Measurements from ENCODE around the gene RGL4.
"Not testable (repeated sequence)": the region's sequence is repeated elsewhere in the genome, so short reads cannot be mapped to it uniquely, and the experiment has no call there.

The RGL4 gene

GRCh38 chr22:23690713-23691112, at the start of gene RGL4:
Gene RGL4 (plus strand): TSS chr22:23691013. CDS start chr22:23692031, 1,018 bp downstream.
- no peak for DNase-seq

DNA sequence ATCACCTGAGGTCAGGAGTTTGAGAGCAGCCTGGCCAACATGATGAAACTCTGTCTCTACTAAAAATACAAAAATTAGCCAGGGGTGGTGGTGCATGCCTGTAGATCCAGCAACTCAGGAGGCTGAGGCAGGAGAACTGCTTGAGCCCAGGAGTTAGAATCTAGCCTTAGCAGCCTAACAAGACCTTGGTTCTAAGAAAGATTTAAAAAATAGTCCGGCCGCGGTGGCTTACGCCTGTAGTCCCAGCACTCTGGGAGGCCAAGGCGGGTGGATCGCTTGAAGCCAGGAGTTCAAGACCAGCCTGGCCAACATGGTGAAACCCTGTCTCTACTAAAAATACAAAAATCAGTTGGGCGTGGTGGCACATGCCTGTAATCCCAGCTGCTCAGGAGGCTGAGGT, 44.3 kb upstream of the RGL4 start:
- not testable (repeated sequence) for DNase-seq

- DNase-seq = no peak
Measured at GRCh38 chr22:23649071-23649501, 41.7 kb upstream of the RGL4 start.

GRCh38 chr22:23651676-23652075, 39.1 kb upstream of the RGL4 start:
- DNase-seq = no peak

GRCh38 chr22:23652286-23652685, 38.5 kb upstream of the RGL4 start:
- DNase-seq = no peak

DNA sequence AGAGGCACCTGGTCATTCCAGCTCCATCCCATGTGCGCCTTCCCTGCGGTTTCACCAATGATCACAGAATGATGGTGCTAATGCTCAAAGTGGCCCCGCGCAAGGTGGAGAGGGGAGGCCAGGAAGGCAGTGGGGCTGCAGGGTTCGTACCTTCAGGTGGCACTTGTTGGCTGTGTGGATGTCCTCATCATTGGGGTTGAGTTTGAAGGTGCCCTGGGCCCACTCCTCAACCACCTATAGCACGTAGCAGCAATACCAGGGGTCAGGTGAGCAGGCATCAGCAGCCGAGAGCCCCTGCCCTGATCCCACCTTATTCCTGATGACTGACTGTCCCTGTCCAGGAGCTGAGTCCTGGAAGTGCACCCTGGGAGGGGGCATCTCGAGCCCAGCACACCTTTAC, 38.1 kb upstream of the RGL4 start:
- DNase-seq = no peak

DNA sequence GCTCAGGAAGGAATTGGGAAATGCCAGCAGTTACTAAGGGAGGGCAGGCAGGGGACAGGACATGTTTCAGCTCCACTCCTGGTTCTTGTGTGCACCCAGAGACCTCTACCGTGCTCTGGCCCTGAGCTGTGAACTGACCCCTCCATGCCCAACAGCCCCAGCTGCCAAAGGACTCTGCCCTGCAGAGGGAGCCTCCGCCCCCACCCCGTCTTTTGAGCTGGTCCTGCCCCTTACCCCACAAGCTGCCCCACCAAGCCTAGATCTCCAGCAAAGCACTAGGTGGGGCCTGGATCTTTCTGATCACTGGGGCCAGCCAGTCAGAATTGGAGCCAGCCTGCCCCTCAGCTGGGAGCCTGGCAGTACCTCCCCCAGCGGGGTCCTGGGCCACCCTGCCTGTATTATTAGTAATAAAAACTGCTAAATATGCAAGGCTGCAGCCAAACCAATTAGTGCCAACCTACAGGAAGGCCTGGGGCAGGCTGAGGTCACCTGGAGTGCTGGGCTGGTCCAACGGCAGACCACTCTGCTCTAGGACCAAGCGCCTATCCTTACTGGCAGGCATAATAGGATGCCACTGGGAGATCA, 34.8 kb upstream of the RGL4 start:
- DNase-seq = no peak

DNA sequence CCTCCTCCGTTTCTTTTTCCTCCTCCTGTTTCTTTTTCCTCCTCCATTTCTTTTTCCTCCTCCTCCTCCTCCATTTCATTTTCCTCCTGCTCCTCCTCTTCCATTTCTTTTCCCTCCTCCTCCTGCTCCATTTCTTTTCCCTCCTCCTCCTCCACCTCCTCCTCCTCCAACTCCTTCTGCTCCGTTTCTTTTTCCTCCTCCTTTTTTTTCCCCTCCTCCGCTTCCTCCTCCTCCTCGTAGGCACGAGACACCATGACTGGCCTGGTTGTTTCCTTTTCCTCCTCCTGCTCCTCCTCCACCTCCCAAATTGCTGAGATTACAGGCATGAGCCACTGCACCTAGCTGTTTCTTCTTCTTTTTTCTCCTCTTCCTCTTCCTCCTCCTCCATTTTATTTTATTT, 33.1 kb upstream of the RGL4 start:
- DNase-seq = no peak

- not testable (repeated sequence) for DNase-seq
Measured at GRCh38 chr22:23660381-23660780, 30.4 kb upstream of the RGL4 start.

DNA sequence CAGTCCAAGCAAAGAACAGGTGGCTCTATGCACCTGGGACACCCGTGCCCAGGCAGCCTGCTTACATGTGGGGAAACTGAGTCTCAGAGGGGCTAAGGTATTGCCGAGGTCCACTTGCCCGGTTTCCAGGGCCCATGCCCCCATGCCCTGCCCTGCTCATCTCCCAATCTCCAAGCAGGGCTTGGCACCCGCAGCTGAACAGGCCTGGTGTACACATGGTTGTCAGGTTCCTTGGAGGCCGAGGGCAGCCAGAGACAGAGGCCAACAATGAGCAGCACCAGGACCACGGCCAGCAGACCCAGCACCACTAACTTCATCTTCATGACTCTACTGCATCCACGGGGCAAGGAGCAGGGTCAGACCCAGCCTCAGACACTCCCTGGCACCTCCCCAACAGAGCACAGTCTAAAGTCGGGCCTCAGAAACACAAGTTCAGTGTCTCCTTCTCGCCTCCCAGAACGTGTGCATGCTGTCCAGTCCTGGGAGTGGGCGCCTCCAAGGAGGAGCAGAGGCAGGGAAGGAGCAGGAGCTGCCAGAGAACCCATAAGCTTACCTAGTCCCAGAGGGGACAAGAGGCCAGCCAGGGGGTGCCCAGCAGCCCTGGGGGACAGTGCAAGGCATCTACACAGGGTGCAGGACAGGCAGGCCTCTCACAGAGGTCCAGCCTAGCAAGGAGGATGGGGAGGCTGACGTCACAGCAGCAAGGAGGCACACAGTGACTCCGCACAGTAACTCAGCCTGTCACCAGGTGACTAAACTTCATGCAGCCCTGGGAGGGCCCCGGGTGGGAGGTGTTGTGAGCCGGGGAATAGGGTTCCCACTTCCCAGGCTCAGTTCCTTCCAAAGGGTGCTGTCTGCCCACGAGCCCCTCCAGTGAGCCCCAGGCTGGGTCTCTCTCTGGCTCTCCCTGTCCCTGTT, 20.2 kb upstream of the RGL4 start:
- DNase-seq = no peak

DNA sequence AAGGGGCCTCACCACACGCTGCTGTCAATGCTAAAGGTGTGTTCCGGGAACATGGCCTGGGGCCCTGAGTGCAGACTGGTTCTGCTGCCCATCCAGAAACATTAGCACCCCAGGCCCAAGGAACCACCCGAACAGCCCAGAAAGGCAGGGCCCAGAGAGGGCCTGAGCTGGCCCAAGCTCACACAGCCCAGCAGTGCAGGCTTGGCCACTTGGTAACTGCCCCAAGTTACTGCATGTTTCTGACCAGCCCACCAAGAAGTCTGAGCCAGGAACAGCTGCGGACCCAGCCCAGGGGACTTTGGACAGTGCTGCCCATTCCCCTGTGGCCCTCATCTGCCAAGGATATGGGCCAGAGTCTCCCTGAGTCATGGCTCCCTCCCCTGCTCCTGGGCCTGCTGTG, 19.4 kb upstream of the RGL4 start:
- not testable (repeated sequence) for DNase-seq

GRCh38 chr22:23672307-23673049, 18.3 kb upstream of the RGL4 start:
- DNase-seq = not testable (repeated sequence)

DNA sequence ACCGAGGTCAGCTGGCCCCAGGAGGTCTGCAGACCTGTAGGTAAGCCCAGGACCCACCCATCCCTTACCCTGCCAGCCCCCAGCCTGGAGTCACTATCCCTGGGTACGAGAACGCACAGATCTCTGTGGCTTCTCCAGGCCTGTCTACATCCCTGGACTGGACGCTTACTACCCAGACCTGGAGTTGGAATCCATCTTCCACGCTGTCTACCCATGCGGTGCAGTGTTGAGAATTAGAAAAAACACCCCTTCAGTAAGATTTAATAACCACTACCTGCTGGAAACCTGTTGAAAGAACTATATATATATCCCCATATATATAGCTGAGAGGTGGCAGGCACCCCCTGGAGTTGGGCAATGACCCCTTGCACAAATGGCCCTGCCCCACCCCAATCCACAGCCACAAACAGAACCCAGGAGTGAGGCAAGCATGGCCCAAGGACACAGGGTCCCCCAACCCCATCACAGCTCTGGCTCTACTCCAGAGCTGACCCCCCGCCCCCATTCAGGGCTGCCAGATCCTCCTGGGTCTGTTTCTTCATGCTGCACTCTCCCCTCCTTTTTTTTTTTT, 17.7 kb upstream of the RGL4 start:
- DNase-seq = no peak

DNA sequence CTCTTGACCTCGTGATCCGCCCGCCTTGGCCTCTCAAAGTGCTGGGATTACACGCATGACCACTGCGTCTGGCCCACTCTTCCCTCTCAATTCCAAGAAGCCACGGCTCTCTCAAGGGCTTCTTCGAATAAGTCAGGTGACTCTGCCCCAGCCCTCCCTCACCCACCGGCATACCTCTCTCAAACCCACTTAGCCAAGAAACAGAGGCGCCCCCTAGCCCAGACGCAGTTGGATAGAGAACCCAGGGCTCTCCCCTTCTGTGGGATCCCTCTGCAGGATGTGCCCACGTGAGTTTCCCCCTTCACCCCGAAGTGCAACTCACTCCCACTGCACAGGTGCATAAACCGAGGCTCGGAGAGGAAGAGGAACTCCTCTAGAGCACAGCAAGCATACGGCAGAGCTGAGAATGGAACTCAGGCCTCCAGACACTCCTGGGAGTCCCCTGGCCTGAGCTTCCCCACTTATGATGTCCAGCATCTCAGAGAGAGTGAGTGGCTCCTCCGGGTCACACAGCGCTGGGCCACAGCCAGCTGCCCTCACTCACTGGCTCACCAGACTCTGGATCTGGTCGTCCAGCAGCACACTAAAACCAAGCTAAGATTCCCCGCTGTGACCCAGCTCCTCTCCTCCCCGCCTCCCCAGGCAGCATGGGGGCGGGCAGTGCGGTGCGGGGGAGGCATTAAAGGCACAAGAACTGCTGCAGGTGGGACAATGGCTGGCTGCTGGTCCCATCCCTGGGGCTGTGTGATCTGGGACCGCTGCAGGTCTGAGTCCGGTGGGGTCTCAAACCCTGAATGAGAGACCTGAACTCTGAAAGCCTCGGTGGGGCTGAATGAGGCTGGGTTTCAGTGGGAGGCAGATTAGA, 16.8 kb upstream of the RGL4 start:
- DNase-seq = no peak

GRCh38 chr22:23674886-23675501, 15.8 kb upstream of the RGL4 start:
- not testable (repeated sequence) for DNase-seq

GRCh38 chr22:23675502-23676415, 15.1 kb upstream of the RGL4 start:
- DNase-seq = no peak

DNA sequence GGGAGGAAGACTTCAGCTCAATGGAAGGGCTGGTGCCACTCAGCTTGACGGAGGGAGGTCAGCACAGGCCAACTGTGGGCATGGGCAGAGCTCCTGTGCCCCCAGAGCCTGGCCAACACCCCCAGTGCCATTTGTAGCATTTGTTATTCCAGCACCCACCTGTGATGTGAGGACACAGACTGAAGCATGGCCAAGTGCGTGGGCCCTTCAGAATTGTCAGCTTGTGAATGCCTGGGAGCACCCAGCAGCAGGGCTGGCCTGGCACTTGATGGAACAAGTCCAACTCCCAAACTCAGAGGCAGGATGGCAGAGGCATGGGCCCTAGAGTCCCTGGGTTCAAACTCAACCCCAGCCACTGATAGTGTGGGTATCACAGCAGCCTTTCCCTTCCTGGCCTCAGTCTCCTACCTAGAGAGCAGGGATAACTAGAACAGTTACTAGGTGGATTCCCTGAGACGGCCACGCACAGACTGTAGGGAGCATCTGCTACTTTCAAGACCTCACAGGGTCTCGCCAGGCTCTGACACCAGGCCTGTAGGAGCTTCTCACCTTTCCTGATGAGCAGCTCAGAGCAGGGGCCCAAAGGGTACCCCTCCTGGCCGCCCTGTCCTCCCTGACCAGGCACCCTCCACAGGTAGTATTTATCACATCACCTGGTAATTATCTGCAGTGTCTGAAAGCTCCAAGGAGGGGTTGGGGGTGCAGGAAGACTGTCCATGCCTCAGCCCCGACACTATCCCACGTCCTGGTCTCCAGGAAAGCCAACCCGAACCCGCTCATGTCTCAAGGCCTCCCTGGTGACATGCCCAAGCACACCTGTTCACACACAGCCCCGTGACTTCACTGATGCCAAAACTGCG, 13.7 kb upstream of the RGL4 start:
- DNase-seq = not testable (repeated sequence)

GRCh38 chr22:23677701-23677995, 13.2 kb upstream of the RGL4 start:
- DNase-seq = no peak

GRCh38 chr22:23678133-23678532, 12.7 kb upstream of the RGL4 start:
- no peak for DNase-seq

Data from OCI-M1 (cell line).